ENCODE data around the gene GBP3.
A peak's percentile ranks its signal among the peaks of the same experiment; 100 is the strongest.

GRCh38 chr1:88983791-88984559 is 38.7 kb downstream of the GBP3 start:
- TF ChIP-seq CTCF (IDR thresholded peaks at IDR 0.05) (peak; percentile 64 to 84 (median 72)), POLR2A (IDR thresholded peaks at IDR 0.05) (no peak)

Data from adrenal gland (tissue), 5 donors.